NT2/D1 (cell line): ENCODE results near the gene TRAM2.

ENCODE experiments used
- SUZ12 ChIP-seq: IDR thresholded peaks from 2 replicates; pipeline ENCODE4 v1.6.1; 2011; ENCODE audit not compliant: insufficient read length, insufficient read depth; ENCODE audit errors: extremely low read depth
- YY1 ChIP-seq: IDR thresholded peaks from 2 replicates; pipeline ENCODE4 v1.6.1; 2011; ENCODE audit not compliant: insufficient read length, insufficient read depth

DNA sequence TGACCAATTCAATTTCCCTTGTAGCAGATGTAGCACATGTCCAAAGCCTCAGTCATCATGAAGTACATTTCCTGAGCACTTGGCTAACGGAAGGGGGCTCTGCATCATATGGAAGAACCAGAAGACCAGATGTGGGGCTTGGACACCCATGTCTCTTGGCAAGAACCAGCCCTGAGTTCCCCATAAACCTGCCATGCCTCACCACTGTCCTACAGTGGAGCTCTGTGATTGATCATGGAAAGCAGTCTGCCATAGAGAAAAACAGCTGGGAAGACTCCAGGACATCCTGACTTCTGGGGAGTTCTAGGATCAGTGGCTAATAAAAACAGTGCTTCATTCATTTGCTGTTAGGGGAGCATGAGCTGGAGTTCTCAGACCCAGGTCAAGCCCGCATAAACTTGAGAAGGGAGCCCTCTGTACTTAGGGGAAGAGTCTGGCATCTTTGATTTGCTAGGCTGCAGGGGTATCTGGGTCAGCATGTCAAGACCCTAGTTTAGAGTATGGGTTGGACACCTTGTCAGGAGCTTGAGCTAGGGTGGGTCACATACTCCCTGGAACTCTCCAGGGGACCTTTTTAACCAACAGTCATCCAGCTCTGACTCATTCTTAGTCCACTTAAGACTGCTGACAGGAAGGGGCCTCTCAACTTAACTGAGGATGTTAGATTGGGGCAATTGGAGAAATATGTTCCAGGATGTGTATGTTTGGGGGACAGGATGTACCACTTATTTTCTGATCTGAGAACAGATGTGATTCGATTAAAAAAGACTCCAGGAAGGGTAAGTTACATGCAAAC is 26.3 kb upstream of the TRAM2 start:
- TF ChIP-seq YY1 (no peak), SUZ12 (no peak)
